HL-60/S4 treated with retinoic acid at 250 ng/mL for 4 days and 3 days (cell line): ENCODE measurements around the gene XAB2.

Experiments
- in situ Hi-C: fragments of 300-500 bp; cut with MboI; formaldehyde crosslinking; loops from 2 replicates; pipeline ENCODE4 v1.7.0; 2022; ENCODE audit warnings: low sequenced_read_pairs

XAB2 gene

DNA sequence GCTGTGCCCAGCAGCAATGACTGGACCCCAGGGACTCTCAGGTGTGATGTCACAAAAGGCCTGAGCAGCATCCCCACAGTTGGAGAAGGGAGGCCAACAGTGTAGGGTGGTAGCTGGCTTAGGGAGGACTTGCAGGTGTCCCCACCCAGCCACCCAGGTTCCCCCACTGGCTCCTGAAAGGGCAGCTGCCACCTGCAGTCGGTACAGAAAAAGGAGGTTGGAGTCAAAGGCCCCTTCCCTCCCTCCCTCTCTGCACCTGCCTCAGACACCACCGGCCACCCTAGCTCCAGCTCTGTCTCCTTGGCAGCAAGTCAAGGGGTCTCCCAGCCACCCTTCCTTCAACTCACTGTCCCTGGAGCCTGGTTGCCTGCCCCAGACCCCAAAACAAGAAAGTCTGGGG lies 4.4 kb upstream of the XAB2 start, which contains the start of gene PCP2:
Gene PCP2, minus strand, starts transcription at position 22 of the 400 bp plus-strand sequence. CDS start 262 bp downstream, outside the sequence.
- in situ Hi-C loops: no loop called here

DNA sequence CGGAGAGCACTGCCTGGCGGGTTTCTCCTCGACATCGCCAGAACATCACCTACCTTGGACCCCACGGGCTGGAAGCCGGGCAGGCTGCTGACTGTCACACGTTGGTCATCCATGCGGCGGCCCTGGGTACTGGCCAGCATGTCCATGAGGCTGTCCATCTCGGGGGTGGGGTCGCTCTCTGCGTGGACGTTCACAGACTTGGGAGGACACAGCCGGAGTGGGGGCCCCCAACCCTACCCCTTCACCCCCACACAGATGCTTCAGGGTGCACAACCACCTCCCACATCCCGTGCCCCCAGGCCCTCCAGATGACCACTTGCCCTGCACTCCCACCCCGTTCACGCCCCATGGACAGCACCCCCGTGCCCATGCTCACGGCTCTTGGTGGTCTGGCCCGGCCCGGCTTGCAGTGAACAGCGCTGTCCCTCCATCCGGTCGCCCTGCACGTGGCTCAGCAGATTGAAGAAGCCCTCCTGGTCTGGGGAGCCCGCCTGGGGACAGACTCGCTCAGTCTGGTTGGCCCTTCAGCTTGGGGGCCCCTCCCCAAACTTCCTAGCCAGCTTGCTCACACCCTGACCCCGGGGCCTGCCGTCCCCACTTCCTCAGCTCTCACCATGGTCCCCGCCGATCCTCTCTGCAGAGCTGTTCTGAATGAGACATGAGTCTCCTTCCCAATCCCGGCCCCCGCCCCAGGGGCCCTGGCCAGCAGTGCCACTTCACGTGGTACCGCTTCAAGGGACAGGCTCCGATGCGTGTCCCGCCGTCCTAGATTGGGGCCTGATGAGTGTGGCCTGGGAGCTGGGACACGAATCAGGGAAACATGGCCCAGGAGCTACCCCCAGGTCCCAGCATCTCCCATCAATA lies 3.2 kb upstream of the XAB2 start:
- in situ Hi-C loops: no loop called here

DNA sequence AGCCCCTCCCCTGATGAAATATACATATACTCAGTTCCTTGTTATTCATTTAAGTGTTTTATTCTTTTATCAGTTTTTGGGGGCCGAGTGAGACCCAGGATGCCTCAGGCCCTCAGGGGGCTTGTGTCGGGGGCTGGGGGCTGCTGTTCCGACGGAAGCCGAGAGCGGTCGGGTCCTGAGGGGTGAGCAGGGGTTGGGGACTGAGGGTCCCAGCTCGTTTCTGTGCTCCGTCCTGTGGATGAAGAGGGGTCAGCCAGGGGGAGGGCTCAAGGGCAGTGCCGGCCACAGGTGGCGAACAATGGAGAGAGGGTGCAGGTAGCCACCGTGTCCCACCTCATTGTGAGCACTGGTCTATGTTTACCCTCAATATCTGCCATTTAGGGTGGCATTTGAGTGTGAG lies 2.2 kb upstream of the XAB2 start:
- in situ Hi-C loops: no loop called here

DNA sequence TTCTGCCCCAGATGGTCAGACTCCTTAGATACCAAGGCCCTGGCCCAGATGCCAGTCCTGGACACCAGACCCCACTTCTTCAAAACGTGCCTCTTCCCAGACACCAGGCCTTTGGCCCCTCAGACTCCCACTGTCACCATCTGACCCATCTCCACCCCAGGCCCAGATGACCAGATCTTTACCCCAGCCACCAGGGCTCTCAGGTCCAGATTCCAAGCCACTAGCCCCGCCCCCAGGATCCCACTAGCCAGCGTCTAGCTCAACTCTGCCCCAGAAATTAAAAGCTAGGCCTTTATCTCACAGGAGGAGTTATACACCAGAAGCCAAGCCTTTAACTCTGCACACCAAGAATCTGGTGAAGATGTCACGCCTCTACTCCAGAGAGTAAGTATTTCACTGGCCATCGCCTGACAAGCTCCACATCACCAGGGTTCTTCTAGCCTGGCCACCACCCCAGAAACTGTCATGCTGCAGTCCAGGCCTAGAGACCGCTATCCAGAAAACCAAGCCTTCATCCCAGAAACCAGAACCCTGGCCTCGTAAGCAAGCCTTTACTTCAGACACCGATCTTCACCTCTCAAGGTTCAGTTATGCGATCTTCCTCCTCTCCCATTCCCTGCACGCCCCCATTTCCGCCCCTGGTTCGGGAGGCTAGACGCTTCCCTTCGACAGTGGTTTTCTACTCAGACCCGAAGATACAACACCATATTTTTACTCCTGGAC lies 595 bp downstream of the XAB2 start:
- in situ Hi-C loops: no loop called here

- in situ Hi-C loops: no loop called here
Measured at GRCh38 chr19:7627166-7627565, 2.2 kb downstream of the XAB2 start.

- in situ Hi-C loops: no loop called here
Measured at GRCh38 chr19:7625763-7626372, 3.5 kb downstream of the XAB2 start.

DNA sequence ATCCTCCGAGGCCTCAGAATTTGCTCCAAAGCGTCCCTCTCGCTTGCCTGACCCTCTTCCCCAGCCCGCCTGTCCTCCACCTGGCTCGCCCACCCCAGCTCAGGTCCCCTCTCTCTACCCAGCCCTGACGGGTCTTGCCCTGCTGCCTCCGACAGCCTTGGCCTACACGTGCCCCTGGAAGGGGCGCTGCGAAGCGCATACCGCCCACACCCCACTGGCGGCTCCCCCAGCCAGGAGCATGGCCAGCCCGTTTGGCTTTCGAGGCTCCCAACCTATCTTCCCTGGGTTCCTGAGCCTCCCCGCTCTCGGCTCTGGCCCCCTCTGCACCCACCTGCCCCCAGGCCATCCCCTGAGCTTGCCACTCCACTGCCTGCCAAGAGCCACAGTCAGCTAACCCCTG lies 4.5 kb downstream of the XAB2 start:
- in situ Hi-C loops: no loop called here

- in situ Hi-C loops: no loop called here
Measured at GRCh38 chr19:7623725-7624603, 5.4 kb downstream of the XAB2 start.

DNA sequence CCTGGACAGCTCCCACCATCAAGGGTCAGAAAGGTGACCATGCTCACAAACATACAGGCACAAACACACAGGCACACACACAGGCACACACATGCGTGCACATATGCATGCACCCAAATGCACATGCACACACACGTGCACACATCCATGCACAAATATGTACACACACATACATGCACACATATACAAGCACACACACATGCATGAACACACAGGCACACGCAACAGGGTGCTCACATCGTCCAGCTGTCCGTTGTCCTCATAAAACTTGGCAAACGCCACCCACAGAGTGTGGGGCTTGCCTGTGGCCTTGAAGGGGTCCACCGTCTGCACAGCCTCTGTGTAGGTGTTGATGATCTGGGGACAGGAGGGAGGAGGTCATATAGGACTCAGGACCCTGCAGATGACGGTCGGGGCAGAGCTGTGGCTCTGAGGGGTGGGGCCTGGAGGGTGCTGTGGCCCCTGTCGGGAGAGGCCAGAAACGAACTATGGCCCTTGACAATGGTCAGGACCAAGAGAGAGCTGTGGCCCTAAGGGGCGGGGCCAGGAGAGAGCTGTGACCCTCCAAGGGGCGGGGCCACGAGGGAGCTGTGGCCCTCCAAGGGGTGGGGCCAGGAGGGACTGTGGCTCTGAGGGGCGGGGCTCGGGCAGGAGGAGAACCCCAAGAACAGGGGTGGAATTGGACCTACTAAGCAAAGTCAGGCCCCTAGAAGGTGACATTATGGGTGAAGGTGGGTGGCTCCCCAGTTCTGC lies 6.2 kb downstream of the XAB2 start:
- in situ Hi-C loops: no loop called here

- in situ Hi-C loops: no loop called here
Measured at GRCh38 chr19:7620442-7621412, 8.6 kb downstream of the XAB2 start.

GRCh38 chr19:7619671-7620441 lies 9.5 kb downstream of the XAB2 start:
- in situ Hi-C loops: no loop called here

DNA sequence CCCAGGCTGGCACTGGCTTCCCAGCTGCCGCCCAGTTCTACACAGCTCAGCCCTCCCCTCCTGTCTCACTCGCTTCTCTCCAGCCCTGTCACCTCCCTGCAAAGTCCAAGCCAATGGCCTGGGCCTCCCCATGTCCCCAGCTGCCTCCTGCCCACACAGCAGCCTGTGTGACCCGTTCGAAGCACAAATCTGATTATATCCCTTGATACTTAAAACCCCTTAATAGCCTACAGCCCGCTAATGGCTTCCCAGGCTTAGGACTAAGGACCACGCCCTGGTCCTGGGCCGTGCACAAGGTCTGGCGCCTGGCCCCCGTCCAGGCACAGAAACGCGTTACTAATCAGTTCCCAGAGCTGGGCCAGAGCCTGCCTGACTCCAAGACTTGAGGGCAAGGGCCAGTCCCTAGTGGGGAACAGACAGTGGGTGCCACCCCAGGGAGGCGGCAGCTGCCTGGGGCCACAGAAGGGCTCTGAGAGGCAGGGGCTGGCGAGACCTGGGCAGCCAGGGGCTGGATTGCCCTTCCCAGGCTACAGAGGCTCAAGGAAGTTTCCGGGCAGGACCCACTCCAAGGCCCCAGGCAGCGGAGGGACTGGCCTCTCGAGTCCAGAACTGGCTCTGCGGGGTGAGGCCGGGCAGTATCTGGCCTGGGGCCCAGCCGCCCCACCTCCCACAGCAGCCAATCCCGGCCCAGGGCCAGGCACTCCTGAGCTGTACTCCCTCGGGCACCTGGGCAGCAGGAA lies 10.4 kb downstream of the XAB2 start:
- in situ Hi-C loops: no loop called here

DNA sequence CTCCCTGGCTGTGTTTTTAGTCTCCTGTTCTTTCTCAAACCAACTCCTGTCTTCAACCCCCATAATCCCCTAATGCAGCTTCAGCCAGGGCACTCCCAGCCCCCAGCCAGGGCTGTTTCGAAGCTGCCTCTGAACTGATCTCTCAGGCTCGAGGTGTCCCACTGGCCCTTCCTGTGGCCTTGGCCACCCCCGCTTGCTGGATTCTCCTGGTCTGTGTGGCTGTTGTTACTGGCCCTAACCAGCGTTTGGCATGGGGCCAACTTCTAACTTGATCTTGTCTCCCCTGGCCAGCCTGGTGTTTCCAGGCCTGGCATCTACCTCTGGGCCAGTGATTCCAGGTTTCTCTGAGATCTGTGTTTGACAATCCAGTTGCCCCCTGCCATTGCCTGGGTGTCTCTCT lies 11.0 kb downstream of the XAB2 start:
- in situ Hi-C loops: no loop called here

DNA sequence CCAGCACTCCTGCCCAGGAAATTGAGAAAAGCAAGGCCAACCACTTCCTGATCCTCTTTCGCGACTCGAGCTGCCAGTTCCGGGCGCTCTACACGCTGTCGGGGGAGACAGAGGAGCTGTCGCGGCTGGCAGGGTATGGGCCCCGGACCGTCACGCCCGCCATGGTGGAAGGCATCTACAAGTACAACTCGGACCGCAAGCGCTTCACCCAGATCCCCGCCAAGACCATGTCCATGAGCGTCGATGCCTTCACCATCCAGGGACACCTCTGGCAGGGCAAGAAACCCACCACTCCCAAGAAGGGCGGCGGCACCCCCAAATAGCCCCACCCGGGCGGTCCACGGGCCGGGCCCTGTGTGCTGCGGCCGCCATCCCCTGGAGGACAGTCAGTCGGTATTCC lies 11.6 kb downstream of the XAB2 start:
- in situ Hi-C loops: no loop called here

DNA sequence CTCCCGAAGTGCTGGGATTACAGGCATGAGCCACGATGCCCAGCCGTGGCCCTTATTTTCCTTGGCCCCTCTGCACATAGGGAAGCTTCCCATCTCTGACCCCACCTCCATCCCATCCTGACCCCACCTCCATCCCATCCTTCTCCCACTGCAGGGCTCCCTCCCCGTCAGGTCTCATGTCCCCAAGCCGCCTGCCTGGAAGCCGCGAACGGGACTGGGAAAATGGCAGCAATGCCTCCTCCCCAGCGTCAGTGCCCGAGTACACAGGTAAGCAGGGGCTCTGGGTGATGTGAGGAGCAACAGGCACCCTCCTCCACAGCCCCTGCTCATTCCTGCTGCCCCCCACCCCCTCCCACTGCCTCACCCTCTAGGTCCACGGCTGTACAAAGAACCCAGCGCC lies 12.2 kb downstream of the XAB2 start:
- in situ Hi-C loops: no loop called here

- in situ Hi-C loops: no loop called here
Measured at GRCh38 chr19:7614859-7615741, 14.2 kb downstream of the XAB2 start.
